ENCODE data around the gene FAM118B.

The FAM118B gene

DNA sequence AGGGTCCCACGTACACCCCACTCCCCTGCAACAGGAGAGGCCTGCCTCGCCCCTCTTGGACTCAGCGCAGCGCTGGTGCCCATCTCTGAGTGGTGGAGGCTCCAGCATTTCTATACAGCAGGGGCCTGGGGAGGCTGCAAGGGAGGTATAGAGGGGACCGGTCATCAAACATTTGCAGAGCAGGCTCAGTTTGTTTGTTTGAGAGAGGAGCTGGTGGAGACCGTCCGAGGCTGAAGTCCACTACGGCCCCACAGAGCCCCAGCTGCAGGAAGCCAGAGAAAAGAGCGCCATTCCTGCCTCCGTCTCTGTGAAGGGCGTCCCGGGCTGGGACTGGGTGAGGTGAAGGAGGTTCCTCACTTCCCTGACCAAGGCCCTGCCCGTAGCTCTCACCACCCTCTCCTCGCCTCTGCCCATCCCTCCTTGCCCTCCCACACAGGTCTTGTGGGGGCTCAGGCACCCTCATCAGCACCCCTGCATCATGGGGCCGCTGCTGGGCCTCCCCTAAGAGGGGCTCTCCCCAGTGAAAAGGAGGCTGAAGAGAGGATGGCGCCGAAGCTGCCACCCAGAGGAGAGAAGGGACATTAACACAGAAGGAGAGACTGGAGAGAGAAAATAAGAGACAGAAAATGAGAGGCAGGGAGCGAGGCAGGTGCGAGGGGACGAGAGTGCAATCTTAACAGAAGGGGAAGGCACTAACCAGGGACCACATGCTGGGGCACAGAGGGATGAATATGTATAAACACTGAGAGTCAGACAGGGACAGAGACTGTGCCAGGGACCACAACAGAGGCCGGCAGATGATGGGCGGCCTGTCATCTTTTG lies 24.7 kb upstream of the FAM118B start:
- no peak for DNase-seq (ENCODE audit: low read depth in 2 of 2)

DNA sequence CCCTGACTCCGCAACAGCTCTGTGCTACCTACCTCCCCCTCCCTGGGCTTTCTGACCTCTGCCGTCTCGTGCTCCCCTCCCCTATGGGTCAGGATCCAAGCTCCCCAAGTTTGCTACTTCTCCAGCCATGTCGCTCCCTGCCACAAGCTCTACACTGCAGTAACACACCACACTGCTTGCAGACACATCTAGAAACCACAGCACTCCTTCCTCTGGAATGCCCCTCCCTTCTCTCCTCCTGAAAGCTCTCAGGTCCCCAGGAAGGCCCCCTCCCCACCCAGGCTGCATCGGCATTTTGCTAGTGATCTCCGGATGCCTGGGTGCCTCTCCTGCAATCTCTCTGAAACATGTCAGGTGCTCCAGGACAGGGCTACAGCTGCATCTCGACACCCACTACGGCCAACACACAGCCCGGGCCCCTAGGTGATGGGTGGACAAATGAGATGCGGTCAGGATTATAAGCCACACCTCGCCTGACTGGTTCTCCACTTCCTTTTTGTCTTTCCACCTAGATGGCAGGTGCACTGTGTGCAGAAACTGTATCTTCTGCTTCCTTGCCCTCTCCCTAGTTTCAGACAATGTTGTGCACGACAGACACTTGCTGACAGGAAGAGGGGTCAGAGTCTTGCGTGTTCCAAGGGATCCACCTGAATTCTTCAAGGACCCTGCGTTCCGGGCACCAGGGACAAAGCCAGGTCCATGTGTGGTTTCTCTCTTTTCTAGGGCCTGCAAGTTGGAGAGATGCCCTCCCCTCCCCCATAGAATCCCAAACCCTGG lies 23.1 kb upstream of the FAM118B start:
- DNase-seq (ENCODE audit: low read depth in 2 of 2): no peak

DNA sequence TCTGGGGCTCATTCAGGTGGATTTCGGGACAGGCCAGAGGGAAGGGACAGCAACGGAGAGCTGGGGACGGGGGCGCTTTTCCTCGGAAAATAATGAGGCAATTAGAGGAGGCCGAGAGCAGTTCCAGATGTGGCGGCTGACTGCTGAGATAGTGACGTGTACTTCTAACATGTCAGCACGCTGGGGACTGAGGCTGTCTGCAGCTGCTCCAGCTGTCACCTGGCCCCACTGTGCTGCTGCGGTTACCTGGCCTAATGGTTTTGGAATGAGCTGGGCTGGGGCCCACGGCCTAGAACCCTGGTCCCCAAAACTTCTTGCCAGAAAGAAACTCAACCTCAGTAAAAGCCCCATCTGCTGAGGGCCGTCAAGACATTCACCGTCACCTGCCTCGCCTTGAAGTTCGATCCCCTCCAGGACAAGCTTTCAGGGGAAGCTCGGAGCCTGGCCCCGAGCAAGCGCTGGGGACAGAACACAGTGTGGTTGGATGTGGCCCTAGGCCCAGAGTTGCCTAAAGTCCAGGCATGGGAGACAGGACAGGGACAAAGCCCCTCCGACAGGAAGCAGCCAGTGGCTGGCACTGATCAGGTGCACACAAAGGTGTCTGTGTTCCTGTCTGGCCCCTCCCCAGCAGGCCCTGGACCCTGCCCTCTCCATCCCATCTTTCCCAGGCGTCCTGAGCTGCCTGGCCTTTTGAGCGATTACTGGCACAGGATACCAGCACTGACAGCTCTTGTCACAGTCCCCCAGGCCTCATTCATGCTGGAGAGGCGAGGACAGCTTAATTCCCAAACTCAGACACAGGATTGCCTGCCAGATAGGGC lies 22.3 kb upstream of the FAM118B start:
- no peak for DNase-seq (ENCODE audit: low read depth in 2 of 2)

DNA sequence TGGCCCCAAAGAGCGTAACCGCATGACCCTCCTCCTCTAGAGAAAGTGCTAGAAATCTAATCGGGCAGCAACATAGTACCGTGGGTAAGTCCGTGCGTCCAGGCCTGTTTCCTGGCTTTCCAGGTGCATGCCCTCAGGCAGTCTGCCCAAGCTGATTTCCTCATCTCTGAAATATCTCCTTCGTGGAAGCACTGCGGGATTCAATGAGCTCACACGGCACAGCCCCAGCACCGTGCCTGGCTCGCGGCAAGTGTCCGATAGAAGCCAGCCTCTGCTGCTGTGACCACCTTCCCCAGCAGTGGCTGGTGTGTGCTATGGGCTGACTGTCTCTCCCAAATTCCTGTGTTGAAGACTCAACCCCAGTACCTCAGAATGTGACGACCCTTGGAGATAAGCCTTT lies 20.8 kb upstream of the FAM118B start:
- no peak for DNase-seq (ENCODE audit: low read depth in 2 of 2)

DNA sequence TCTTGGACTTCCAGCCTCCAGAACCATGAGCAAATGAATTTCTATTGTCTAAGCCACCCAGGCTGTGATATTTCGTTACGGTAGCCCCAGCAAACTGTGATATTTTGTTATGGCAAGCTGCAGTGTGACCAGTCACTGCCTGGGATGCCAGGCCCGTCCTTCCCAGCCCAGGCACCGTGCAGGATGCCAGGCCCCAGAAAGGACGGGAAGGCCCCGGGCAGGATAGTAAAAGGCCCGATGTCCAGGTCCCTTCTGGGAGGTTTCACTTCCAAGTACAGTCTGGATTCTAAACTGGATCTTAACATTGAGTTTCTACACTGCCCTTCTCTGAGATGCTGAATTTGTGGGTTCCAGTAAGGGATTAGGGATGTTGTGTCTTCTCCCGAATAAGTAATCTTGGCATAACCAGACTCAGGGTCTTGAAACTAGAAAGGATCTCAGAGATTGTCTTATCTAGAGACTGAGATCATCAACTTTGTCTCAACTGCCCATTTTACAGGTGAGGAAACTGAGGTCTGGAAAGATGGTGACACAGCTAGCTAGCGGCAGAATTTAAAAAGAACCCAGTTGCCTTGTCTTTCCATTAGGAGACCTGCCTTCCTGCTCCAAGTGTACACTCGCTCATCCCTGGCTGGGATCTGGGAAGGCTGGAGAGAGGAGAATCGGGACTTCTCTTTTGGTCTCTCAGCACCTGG lies 20.1 kb upstream of the FAM118B start:
- no peak for DNase-seq (ENCODE audit: low read depth in 2 of 2)

DNA sequence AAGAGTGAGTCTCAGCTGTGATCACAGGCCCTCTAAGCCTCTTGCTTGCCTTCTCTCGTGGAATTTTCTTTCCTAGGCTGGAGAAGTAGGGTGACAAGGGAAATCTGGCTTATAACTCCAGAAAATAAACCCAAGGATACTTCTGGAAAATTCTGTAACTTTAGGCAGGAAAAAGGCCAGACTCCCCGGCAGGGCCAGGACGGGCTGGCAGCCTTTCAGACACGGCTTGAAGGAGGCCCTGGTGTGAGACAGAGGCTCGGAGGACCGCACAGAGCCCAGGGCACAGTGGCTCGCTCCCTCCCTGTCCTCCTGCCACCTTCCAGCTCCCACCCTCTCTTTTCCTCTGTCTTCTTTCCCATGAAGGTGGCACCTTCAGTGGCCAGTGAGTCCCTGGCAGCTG lies 19.2 kb upstream of the FAM118B start:
- no peak for DNase-seq (ENCODE audit: low read depth in 2 of 2)

DNA sequence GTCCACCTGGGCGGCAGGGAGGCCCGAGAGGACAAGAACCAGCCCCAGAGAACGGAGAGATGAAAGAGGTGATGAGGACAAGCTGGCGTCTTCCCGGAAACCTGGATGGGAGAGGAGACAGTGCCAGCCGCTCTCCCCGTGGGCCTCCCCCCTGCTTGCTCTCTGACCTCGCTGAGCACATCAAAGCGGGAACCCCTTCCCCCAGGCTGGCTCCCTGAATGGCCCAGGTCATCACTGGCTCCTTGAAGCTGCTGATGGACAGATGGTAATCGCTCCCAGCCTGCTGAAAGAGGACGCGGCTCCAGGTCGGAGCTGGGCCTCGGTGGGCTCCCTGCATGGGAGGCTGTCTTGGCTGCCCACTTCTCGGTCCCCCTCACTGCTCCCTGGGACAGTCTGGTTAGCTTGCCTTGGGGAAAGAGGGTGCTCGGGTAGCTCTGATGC lies 18.5 kb upstream of the FAM118B start:
- DNase-seq (ENCODE audit: low read depth in 2 of 2): no peak

DNA sequence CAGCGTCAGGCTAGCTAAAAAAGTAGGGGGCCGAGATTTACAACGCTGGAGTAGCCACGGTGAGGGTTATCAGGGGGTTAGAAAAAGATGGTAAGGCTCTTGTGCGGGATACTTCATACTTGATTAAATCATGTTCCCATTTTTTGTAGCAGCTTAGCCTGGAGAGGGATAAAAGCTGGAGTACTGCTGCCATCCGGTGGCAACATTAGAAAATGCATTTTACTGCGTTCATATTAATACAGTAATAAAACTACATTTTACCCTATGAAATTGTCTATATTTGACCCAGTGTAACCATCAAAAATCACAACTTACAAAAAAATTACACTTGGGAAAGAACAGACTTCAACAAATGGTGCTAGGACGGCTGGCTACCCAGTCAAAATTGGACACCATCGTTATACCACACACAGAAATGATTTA lies 17.4 kb upstream of the FAM118B start:
- DNase-seq (ENCODE audit: low read depth in 2 of 2): no peak

DNA sequence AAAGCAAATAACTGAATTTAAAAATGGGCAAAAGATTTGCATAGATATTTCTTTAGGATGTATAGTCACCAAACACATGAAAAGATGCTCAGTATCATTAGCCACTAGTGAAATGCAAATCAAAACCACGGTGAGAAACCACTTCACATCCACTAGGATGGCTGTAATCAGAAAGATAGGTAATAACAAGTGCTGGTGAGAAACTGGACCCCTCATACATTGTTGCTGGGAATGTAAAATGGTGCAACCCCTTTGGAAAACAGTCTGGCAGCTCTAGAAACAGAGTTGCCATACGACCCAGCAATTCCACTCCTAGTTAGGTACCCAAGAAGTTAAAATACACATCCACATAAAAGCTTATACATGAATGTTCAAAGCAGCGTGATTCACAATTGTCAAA lies 16.5 kb upstream of the FAM118B start:
- no peak for DNase-seq (ENCODE audit: low read depth in 2 of 2)

DNA sequence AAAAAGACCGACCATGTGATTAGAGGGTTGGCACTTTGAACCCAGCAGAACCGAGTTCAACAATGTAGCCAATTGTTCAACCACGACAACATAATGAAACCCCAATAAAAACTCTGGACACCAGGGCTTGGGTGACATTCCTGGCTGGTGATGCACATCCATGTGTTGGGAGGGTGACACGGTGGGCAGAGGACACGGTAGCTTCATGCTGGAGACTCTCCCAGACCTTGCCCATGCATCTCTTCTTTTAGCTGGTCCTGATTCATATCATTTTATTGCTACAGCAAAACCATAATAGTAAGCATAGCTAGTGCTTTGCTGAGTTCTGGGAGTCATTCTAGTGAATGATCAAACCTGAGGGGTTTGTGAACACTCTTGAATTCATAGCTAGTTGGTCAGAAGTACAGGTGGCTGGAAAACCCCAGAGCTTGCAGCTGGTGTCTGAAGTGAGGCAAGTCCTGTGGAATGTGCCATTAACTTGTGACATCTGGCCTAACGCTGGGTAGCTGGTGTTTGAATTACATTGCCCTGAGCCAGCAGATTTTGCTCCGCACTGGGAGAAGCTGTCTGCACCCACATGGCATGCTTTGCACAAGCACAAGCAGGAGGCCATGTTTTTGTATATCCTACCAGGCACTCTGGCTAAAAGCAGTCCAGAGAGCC lies 14.2 kb upstream of the FAM118B start:
- DNase-seq (ENCODE audit: low read depth in 2 of 2): no peak

DNA sequence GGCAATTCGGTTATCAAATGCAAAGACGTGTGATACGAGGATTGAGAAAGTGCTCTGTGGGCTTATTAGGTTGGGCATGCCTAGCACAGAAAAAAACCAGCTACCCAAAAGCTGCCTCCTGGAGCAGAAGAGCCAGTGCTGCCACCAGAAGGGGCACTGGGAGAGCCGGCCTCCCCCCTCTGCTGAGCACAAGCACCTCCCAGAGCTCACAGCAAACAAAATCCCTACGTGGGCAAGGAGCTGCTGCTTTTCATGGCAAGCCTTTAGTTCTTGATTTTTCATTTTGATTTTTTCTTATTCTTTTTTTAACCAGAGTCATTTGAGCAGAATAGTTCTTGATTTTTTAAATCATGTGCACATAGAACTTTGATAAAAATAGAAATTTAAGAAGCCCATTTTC lies 12.9 kb upstream of the FAM118B start:
- no peak for DNase-seq (ENCODE audit: low read depth in 2 of 2)

DNA sequence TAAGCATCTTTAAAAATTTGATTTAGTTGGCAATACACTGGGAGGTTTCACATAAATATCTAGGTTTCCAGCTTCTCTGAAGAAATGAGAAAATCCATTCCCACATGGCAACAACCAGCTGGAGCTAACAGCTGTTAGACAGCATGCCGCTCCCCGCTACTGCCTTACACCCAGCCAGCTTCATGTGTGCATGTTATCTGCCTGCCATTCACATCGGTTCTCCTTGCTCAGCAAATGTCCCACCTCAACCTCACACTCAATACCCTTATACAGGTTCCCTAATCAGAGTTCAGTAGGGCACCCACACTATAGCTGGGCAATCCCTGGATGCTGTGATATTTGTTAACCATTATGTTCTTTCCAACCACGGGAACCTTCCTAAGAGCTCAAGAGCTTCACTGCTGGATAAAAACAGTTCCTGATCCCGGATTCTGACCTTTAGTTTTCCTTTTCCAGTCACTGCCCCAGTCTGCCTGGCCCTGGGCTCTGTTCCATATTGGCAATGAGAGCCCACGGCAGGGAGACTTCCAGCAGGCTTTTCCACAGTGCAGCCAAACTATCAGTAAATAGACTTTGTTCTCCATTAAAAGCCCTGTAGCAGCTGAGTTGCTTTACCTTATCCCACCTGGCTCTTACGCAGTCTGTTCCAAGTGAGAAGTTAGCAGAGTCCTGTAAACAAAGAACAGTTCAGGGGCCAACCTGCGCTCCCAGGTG lies 8.8 kb upstream of the FAM118B start:
- no peak for DNase-seq (ENCODE audit: low read depth in 2 of 2)

DNA sequence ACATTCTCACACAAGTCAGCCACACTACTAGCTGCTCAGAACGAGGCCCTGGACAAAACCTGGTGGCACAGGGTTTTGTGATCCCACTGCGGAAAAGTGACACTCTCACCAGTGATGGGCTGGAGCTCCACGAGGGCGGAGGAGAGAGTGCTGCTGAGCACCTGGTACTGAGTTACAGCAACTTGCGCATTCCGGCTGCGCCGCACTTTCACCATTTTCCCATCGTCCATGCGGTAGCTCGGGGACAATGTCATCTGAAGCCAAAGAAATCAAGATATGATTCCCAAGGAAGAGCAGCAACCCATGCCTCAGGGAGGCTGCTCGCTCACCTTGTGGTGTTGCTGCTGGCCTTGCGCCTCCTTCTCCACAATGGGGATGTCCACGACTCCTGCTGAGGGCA lies 6.2 kb upstream of the FAM118B start:
- DNase-seq (ENCODE audit: low read depth in 2 of 2): no peak

DNA sequence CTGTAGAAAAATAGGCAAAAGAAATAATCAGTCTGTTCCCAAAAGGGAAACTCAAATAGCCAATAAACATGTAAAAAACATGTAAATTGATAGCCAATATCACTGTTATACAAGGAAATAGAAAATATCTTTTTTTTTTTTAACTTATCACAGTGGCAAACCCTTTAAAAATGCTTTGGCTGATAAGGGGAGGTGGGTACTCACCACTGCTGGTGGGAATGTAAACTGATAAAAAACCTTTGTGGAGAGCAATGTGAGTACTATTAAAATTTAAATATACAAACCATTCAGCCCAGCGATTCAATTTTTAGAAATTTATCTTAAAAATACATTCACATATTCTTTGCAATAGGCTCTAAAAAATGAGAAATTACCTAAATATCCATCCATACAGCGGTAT lies 3.7 kb upstream of the FAM118B start:
- DNase-seq (ENCODE audit: low read depth in 2 of 2): no peak

DNA sequence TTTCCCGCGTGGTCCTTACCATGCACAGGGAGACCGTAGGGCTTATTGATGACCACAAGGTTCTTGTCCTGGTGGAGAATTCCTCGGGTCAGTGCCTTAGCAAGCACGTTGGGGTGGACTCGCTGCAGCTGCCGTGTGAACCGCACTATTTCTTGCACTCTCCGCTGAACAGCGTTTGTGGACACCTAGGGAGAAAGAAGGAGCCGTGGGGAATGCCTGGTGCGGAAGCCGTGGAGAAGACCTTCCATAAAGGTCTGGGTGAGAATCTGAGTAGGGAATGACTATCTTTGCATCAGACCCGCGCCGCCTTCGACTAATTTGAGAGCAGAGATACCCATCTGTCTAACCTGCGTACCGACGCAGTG lies 729 bp upstream of the FAM118B start:
- DNase-seq (ENCODE audit: low read depth in 2 of 2): no peak

DNA sequence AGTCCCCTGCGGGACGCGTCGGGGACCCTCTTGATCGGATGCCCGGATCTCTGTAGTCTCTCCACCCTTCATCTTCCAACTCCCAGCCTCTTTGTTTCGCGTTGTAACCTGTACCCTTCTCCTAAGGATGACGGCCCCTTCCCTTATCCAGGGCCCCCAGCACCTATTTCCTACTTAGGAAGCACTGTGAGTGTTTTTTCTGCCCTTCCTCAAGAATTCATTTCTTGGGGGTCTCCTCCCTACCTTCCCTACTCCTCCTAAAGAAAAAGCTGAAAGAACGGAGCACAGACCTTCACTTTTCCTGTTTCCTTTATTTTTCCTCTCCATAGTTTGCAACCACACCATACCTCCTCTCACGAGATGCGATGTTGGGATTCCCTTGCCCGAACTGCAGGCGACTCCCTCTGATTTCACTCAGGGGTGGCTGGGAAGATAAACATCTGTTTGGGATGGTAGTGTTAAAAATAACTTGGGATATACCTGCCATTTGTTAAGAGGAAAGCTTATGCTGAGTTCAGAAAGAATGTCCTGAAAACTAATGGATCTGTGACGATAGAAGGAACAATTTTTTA lies 593 bp downstream of the FAM118B start:
- DNase-seq (ENCODE audit: low read depth in 2 of 2): no peak

DNA sequence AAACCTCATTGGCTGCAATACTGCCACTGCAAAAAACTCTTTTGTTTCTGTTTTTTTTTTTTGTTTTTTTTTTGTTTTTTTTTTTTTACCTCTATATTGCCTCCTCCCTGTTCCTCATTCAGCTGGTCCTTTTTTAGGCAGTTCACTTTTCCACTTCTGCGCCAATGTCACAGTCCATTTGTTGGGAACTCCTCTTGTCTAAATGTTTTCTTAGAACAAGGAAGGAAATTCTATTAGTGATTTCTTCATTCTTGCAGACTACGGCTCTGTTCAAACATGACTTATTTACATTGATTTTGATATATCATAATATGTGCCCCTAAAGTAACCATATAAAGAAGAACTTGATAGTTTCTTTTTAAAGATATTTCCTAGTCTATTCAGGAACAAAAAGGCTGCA lies 2.9 kb downstream of the FAM118B start:
- no peak for DNase-seq (ENCODE audit: low read depth in 2 of 2)

DNA sequence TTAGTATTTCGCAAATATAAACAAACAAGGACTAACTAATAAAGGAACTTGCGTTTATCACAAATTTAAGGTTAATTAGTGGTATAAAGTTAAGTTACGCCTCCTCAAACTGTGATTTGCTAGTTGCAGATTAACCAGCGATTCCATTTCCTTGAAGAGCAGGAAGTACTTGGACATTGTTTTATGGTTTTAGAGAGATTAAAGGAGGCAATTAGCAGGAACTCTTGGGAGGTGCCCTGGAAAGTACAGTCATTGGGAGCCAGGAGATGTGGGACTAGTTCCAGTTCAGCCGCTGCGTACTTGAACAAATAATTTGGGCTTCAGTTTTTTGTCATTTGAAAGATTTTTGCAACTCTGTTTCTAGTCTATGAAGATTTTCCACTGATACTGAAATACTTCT lies 3.3 kb downstream of the FAM118B start:
- DNase-seq (ENCODE audit: low read depth in 2 of 2): no peak

DNA sequence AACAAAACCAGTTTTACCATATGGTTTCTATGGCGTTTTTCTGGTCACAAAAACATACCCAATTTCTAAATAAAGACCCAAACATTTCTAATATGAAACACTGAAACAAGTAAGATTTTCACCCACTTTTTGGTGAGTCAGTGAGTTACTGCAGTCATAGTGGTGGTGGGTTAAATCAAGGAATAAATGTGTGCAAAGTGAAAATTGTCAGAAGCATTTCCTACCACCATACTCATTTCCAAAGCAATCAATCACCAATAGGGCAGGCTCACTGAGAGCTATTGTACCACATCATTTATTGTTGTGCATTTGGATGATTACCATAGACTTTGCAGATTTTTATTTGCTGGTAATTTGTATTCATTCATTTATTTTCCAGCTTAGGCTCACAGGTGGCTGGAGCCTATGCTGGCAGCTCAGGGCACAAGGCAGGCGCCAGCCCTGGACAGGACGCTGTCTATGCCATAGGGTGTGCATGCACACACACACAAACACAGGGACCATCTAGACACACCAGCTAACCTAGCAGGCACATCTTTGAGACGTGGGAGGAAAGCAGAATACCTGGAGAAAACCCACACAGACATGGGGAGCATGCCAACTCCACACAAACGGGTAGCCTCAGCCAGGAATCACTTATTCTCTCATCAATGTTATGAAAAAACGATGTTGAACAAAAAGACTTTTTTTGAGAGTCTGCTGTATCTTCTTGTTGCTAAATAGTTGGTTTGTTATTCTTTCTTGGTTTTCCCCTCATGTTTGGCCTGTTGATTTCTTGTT lies 5.1 kb downstream of the FAM118B start:
- DNase-seq (ENCODE audit: low read depth in 2 of 2): no peak

All from stimulated activated CD8-positive, alpha-beta memory T cell treated with anti-CD3 and anti-CD28 coated beads, Interleukin-7, amount 100 ng/mL, for 4 hours (primary cell).